Measurements from ENCODE around the gene ELFN2.

DNA sequence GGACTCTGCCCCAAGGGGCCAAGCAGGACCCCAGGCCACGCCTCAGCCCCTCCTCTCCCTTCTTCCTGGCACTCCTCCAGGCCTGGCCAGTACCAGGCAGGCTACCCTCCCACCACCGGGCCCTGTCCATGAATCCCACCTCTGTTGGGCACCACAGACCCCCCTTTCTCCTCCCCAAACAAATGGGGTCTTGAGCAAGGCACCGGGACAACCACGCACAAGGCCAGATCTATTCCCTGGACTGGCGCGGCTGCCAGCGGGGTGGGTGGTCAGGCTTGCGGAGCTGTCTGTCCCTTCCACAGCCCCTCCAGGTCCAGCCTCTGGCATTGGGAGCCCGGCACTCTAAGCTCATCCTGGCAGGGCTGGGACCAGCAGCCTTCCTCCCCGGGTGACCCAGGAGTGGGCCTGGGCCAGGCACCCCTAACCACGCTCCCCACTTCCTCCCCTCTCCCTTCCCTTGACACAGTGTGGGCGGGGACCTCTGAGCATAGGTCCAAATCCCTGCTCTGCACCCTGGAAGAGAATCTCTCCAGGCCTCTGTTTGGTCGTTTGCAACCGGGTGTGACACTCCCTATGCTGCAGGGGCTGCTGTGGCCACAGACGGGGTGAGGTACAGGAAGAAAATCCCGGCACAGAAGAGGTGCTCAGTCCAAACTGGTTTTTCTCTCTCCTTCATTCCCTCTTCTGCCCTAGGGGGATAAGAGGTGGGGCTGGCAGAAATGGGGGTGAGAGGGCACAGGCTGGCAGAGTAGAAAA is 14.6 kb downstream of the ELFN2 start:
- no peak for TF ChIP-seq POLR2AphosphoS5 (IDR thresholded peaks at IDR 0.05; ENCODE audit: low read depth, low read length)
- no peak for TF ChIP-seq TAF1 (IDR thresholded peaks at IDR 0.05; ENCODE audit: borderline replicate concordance, insufficient read depth, low read length)

Measured in PFSK-1 (cell line).